ENCODE measurements around the gene SART3. TPM values are rescaled to one million over a fixed set of nuclear protein-coding genes. Genes with fewer than 3 reads are reported as not detected.

Gene SART3
- total and polyA plus RNA-seq, 10 of the 15 experiments (the other 5 are each of a cell fraction or from before 2014, with no cell fraction given): 8.8 to 179 (median 54.9) TPM

- no peak for DNase-seq (ENCODE audit: low read depth, low spot score)
- 0 out of 2 replicates have a peak, but pooled peaks have one; percentile 27 for TF ChIP-seq HDGF (IDR thresholded peaks at IDR 0.05)
- no peak for TF ChIP-seq ZBTB40 (IDR thresholded peaks at IDR 0.05; ENCODE audit: borderline replicate concordance)
- TF ChIP-seq POLR2A (IDR thresholded peaks at IDR 0.05; ENCODE audit: low read depth, low read length): no peak; the same call in 1 of the 2 replicates
- H3K36me3 ChIP-seq (ENCODE audit: control insufficient read depth in 2 of 2, insufficient read depth in 2 of 2, low read length in 1 of 2): peaks cover 53 to 61% of the 10 kb centered on the region in 2 experiments
- FAIRE-seq: no peak
- H3K27me3 ChIP-seq (replicated peaks in 1 of 2; ENCODE audit: control insufficient read depth in 2 of 2, insufficient read depth in 2 of 2, low read length in 1 of 2): no peaks in the 10 kb centered on the region
- H3K9ac ChIP-seq (ENCODE audit: control insufficient read depth, insufficient read depth, low read length): no peak overlapping the region
- no peak overlapping the region for H2AFZ ChIP-seq (ENCODE audit: control insufficient read depth, low read depth, low read length)
- H3K79me2 ChIP-seq (ENCODE audit: control insufficient read depth, insufficient read depth, low read length): peaks cover 1% of the 10 kb centered on the region; the same call in 1 of the 2 replicates
- intact Hi-C loops (cut with micrococcal nuclease; ENCODE audit: unreplicated experiment) (no loop called here), in situ Hi-C loops (cut with MboI) (no loop called here)
- WGBS (ENCODE audit: insufficient coverage, insufficient replicate concordance, low lambda C conversion rate, missing lambda C conversion rate): 98% methylated on average over 6 of the region's 6 CpGs
- H4K20me1 ChIP-seq (ENCODE audit: control insufficient read depth, insufficient read depth): no peaks in the 10 kb centered on the region; the same call in 1 of the 2 replicates
- ChIA-PET SMC1A (ENCODE audit: uncharacterized antibody, unreplicated experiment) (interaction anchor here (0.8 to 1.4 kb wide), 4 partner anchors 9 to 137 kb away, joined by 3 read pairs; no protein-coding TSS in a partner anchor), CTCF (interaction anchor here (1.0 to 1.2 kb wide), 3 partner anchors 14 to 91 kb away, joined by 3 to 7 read pairs (median 4); no protein-coding TSS in a partner anchor), RAD21 (ENCODE audit: unreplicated experiment) (interaction anchor here (0.8 to 1.1 kb wide), 2 partner anchors 13 to 33 kb away, joined by 3 to 4 read pairs; no protein-coding TSS in a partner anchor), POLR2A (interaction anchor here (0.6 to 1.3 kb wide), 2 partner anchors 11 to 98 kb away, joined by 4 read pairs; no protein-coding TSS in a partner anchor)
- peak; percentile 32 for ATAC-seq
- no peak overlapping the region for H3K4me2 ChIP-seq (ENCODE audit: control insufficient read depth, insufficient read depth)
- H3K4me3 ChIP-seq: no peak overlapping the region
- peaks cover 5% of the 10 kb centered on the region for H3K4me1 ChIP-seq (ENCODE audit: control insufficient read depth, insufficient read depth, low read length)
- no peak overlapping the region for H3K27ac ChIP-seq (ENCODE audit: control insufficient read depth, insufficient read depth)
- no TSS peak for BruUV-seq (replicated peaks)
- no peaks in the 10 kb centered on the region for H3K9me3 ChIP-seq (replicated peaks; ENCODE audit: control insufficient read depth, insufficient read depth, low read length)
Observed at GRCh38 chr12:108527166-108527496, 33.8 kb downstream of the SART3 start.

Data from GM12878 (cell line).